ENCODE measurements around the gene TMEM219.
A peak's percentile ranks its signal among the peaks of the same experiment; 100 is the strongest.
"Not testable (repeated sequence)": the region's sequence is repeated elsewhere in the genome, so short reads cannot be mapped to it uniquely, and the experiment has no call there.

The TMEM219 gene

DNA sequence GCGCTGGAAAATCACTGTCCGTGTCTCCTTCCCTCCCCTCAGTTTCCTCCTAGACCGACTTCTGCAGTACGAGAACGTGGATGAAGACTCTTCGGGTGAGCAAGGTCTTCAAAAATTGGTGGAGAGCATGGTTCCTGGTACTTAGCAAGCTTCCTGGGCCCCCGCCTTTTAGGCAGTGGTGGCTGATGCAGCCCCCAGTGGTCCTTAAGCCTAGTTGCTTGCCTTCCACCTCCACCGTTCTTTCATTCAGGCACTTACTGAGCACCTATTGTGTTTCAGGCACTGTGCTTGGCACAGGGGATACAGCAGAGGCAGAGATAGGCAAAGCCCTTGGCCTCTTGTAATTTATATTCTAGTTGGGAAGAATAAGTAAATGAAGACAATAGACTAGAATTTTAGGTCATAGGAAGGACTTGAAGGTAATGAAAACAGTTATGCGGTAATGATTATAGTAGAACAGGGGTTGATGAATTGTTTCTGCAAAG, 34.9 kb downstream of the TMEM219 start:
- DNase-seq: no peak

GRCh38 chr16:29999605-30000004, 37.7 kb downstream of the TMEM219 start:
- no peak for DNase-seq

DNA sequence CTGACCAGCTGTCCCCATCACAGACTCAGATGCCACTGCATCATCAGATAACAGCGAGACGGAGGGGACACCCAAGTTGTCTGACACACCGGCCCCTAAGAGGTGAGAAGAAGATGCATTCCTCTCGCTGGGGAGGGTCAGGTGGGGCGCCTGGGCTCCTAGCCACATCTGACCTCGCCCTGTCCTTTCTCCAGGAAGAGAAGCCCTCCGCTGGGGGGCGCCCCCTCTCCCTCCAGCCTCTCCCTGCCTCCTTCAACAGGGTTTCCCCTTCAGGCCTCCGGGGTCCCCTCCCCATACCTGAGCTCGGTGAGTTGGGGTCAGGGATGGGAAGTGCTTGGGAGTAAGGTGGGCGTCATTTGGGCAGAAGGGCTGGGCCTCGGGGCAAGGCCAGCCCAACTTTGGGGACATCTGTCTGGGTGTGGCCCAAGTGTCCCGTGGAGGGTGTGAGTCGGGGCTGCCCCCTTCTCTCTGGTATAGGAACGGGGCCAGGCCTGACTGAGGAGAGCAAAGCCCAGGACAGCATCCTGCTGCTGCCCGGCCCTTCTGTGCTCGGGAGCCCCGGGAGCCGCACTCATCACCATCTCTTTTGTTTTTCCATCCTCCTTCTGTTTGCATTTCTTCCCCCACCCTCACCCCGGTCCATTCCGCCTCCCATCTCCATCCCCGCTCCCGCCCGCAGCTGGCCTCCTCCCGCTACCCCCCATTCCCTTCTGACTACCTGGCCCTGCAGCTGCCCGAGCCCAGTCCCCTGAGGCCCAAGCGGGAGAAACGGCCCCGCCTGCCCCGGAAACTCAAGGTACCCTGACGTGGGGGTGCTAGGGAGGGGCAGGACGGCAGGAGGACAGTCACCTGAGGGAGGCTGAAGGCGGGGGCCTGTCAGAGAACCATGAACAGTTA, 39.1 kb downstream of the TMEM219 start:
- DNase-seq: no peak

DNA sequence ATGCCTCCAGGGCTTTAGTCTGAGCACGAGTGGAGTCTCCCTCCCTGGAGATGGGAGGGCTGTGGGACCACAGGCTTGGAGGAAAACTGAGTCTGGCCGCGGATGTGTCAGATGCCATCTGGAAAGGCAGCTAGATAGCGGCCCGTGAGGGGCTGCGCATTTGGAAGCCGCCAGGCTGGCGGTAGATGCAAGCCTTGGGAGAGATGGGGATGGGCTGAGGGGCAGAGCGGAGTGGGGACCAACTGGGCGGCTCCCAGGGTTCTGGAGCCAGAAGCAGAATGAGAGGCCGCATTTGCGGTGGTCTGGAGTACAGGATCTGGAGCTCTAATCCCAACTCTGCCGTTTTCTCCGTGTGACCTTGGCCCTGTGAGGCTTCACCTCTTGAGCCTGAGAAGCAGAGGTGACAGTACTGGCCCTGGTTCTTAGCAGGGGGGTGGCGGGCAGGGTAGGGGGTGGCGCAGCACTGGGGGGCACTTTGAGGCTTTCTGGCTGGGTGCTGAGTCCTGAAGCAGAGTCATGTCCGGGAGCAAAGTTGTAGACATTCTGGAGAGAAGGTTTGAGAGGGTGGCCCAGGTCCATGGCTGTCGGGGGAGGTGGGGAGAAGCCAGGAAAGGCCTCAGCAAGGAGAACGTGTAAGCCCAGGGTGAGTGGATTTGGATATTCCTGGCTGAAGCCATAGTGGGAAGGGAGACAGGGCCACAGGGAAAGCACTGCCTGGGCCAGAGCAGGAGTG, 40.9 kb downstream of the TMEM219 start:
- DNase-seq: no peak

DNA sequence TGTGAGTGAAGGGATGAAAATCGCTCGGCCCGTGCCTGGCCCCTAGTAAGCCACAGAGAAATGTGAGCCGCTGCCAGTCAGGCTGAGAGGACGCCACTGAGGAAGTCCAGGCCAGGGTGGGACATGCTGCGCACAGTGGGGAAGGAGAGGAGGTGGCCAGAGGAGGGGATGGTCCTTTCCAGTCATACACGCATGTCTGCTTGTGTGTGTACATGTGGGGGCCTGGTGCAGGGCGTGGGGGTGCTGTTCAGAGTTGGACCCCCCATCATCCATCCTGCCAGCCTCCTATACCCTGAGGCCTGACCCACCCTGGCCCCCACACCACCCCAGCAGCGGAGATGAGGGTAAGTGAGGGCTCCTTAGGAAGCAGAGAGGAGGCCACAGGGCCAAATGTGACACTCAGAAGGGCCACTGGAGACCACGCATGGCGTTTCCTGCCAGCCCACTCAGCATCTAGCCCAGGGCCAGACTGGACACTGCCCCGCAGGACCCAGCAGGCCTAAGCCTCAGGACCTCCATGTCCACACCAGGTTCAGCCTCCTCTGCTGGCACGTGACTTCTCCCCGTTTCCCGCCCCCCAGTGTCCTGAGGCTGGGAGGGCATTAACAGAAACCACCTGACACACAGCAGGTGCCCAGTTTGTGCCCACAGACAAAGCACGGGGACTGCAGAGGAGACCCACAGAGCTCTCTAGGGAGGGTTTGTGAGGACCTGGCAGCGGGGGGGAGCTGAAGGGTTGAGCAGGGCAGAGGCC, 42.0 kb downstream of the TMEM219 start:
- no peak for DNase-seq

GRCh38 chr16:30004424-30004776, 42.5 kb downstream of the TMEM219 start:
- DNase-seq: no peak

- DNase-seq: no peak
Measured at GRCh38 chr16:30004811-30005242, 42.9 kb downstream of the TMEM219 start.

- DNase-seq: peak in 1 of 2 experiments; percentile 55
Measured at GRCh38 chr16:30005341-30006094, 43.6 kb downstream of the TMEM219 start.

DNA sequence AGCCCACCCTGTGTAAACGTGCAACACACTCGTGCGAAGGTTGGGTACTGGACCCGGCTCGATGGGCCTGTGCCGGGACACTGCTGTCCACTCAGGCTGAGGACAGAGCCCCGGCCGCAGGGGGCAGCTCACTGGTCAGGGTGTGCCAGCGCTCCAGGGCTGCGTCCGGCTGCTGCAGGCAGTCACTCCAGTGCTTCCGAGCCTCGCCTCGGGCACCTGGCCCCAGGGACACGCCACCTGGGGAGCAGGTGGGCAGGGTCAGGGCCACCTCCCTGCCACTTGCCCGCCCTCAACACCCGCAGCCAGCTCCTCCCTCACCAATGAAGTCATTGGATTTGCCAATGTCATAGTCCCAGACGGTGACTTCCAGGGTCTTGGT, 44.2 kb downstream of the TMEM219 start:
- no peak for DNase-seq

- no peak for DNase-seq
Measured at GRCh38 chr16:30006659-30007377, 44.9 kb downstream of the TMEM219 start.

- DNase-seq: no peak
Measured at GRCh38 chr16:30007378-30007895, 45.6 kb downstream of the TMEM219 start.

GRCh38 chr16:30009085-30009862, 47.4 kb downstream of the TMEM219 start:
- no peak for DNase-seq

DNA sequence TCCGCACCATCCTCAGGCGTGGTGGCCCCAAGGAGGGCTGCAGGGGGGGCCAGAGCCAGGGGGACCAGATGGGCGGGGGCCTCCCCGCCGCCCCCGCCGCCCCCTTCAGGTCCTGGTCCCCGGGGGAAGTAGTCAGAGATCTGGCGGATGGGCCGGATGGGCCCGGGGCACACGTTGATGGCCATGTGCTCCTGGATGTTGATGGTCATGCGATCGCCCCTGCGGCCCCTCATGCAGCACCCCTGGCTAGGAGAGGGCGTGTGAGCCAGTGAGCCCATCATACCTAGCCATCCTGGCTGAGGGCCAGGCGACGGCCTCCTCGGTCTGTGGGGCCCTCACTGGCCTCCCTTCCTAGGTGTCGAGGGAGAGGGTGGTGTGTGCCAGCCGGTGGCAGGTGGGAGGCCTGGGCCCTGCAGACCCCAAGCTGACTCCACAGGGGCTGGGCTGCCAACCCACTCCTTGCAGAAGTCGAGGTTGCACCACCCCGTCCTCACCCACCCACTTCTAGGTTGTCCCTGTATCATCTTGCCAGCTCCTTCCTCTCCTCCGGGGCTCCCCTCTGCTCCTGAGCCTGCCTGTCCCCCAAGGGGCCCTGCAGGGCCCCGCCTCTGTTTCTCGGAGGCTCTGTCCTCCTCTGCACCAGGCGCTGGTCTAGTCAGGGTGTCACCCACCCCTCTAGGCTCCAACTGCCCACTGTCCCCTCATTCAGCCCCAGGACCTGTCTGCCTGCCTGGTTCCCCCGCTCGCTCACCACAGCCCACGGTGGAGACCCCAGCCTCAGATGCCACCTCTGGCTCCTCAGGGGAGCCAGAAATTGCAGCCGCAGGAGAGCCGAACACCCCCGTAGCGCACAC, 48.3 kb downstream of the TMEM219 start:
- no peak for DNase-seq

- DNase-seq: no peak
Measured at GRCh38 chr16:30010844-30011713, 49.2 kb downstream of the TMEM219 start, which contains the start of gene DOC2A. Gene DOC2A (minus strand): TSS chr16:30011027. CDS start chr16:30010222, 805 bp downstream.

DNA sequence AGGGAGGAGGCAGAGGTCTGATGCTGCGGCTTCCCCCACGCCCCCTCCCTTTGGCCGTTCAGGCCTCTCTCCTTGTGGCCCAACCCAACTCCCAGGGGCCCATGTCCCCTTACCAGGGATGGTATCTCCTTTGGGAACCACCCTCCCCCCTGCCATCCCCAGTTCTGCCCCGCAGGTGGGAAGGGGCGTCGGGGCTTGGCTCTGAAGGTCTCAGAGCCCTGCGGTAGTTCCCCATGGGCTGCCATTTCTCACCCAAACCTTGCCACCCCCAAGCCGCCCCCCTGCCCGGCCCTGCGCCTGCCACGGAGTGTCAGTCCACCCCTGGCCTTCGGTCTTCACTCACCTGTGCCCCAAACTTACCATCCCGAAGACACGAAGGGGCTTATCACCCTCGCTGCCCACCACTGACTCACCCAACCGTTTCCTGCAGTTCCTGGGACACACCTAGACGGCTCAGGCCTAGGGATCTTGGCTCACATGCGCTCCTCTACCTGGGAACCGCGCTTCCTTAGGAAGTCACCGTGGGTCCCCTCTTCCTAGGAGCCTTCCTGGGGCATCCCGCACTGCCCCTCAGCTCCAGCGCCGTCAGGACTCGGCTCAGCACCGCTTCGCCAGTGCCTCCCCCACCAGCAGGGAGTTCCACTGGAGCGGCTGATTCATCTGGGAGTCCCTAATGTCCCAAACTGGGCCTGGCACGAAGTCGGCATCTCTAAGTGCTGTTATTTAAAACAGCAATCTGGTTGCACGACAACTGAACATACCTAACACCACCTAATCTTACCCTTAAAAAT, 50.0 kb downstream of the TMEM219 start:
- DNase-seq: no peak

DNA sequence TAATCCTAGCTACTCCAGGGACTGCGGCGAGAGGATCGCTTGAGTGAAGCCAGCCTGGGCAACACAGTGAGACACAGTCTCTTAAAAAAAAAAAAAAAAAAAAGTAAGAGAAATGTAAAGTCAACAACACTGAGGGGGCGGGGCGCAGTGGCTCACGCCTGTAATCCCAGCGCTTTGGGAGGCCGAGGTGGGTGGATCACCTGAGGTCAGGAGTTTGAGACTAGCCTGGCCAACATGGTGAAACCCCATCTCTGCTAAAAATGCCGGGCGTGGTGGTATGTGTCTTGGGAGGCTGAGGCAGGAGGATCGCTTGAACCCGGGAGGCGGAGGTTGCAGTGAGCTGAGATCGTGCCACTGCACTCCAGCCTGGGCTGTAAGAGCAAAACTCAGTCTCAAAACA, 50.7 kb downstream of the TMEM219 start:
- DNase-seq: not testable (repeated sequence)

GRCh38 chr16:30015450-30015849, 53.6 kb downstream of the TMEM219 start:
- DNase-seq: not testable (repeated sequence)
